Mesendoderm (in vitro differentiated cells): ENCODE results near the gene BARX1.
A peak's percentile ranks its signal among the peaks of the same experiment; 100 is the strongest.

Experiments used
- DNase-seq: peaks from one replicate; pipeline ENCODE4 v3.0.0; 2013
- H2AK5ac ChIP-seq: 2 replicates; pipeline ENCODE4 v1.6.1; 2013; ENCODE audit warnings: low read length, inconsistent platforms
- H2BK120ac ChIP-seq: 2 replicates; pipeline ENCODE4 v1.6.1; 2013; ENCODE audit warnings: low read depth, mild to moderate bottlenecking, low read length, moderate library complexity, mixed read lengths
- H2BK15ac ChIP-seq: replicated peaks from 2 replicates; pipeline ENCODE4 v1.6.1; 2013; ENCODE audit warnings: low read depth, mild to moderate bottlenecking, moderate library complexity
- H2BK5ac ChIP-seq: 2 replicates; pipeline ENCODE4 v1.6.1; 2013; ENCODE audit warnings: low read length, inconsistent platforms
- H3K18ac ChIP-seq: 2 replicates; pipeline ENCODE4 v1.6.1; 2013; ENCODE audit warnings: mild to moderate bottlenecking, low read length, mixed read lengths
- H3K23ac ChIP-seq: one replicate; pipeline ENCODE4 v1.6.1; 2013; ENCODE audit warnings: low read length
- H3K27ac ChIP-seq: 2 replicates; pipeline ENCODE4 v1.5.1; 2013; ENCODE audit warnings: low read depth, mild to moderate bottlenecking, inconsistent platforms, low read length, moderate library complexity
- H3K27me3 ChIP-seq: 2 replicates; pipeline ENCODE4 v1.6.1; 2013; ENCODE audit warnings: low read length, control low read depth, mild to moderate bottlenecking, inconsistent platforms; ENCODE audit not compliant: insufficient read depth, poor library complexity
- H3K36me3 ChIP-seq: 2 replicates; pipeline ENCODE4 v1.6.1; 2013; ENCODE audit warnings: low read length, inconsistent platforms; ENCODE audit not compliant: control insufficient read depth, insufficient read depth
- H3K4ac ChIP-seq: one replicate; pipeline ENCODE4 v1.6.1; 2013; ENCODE audit warnings: low read depth, mild to moderate bottlenecking, low read length, moderate library complexity
- H3K4me1 ChIP-seq: 2 replicates; pipeline ENCODE4 v1.6.1; 2013; ENCODE audit warnings: low read depth, low read length, inconsistent platforms; ENCODE audit not compliant: control insufficient read depth
- H3K4me2 ChIP-seq: 2 replicates; pipeline ENCODE4 v1.6.1; 2013; ENCODE audit warnings: low read length
- H3K4me3 ChIP-seq: 2 replicates; pipeline ENCODE4 v1.5.1; 2013; ENCODE audit warnings: mild to moderate bottlenecking, low read length
- H3K56ac ChIP-seq: one replicate; pipeline ENCODE4 v1.6.1; 2013; ENCODE audit warnings: low read length
- H3K79me1 ChIP-seq: 2 replicates; pipeline ENCODE4 v1.6.1; 2013; ENCODE audit warnings: low read length, inconsistent platforms
- H3K79me2 ChIP-seq: 2 replicates; pipeline ENCODE4 v1.6.1; 2013; ENCODE audit warnings: mild to moderate bottlenecking, low read length; ENCODE audit not compliant: control insufficient read depth, insufficient read depth
- H3K9ac ChIP-seq: 2 replicates; pipeline ENCODE4 v1.6.1; 2013; ENCODE audit warnings: low read length, inconsistent platforms
- H4K5ac ChIP-seq: one replicate; pipeline ENCODE4 v1.6.1; 2013; ENCODE audit warnings: low read length
- H4K8ac ChIP-seq: one replicate; pipeline ENCODE4 v1.6.1; 2013; ENCODE audit warnings: low read depth, mild to moderate bottlenecking, control low read depth, low read length, moderate library complexity
- WGBS: extraction: QIAGEN DNeasy Blood & Tissue Kit; methylation state at CpG from one replicate; pipeline ENCODE4 v1.1.7; 2013; ENCODE audit warnings: low lambda C conversion rate, missing lambda C conversion rate; ENCODE audit not compliant: insufficient coverage; ENCODE audit errors: extremely low coverage; 5-methylcytosine and 5-hydroxymethylcytosine counted together

The BARX1 gene

DNA sequence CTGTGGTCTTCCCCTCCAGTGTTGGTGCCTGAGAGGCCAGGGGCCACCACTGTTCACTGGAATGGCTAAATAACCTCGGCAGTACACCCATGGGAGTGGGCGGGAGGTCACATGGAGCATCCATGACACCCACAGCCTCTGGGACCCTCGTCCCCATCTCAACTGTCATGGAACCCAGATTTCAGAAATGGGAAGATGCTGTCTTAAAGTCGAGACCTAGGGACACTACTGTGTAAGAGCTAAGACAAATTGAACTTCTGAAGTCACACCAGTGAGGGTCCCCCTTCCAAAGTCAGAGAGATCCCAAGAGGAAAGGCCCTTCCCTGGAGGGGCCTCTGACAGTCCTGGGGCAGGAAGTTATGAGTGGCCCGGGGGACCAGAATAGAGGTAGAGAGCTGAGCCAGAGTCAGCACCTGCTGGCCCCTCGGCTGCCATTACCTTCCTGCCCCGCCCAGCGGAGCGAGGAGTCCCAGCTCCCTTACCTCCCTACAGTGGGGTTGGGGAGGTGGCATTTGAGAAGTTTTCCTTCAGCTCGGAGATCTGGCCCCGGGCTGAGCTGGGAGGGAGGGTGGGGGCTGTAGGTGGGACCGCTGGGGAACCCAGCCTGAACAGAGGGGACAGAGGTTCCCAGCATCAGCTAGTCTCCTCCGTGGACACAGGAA lies 7.6 kb downstream of the BARX1 start:
- no peak overlapping the region for H2BK15ac ChIP-seq
- H3K4me3 ChIP-seq: no peak overlapping the region
- no peak overlapping the region for H4K5ac ChIP-seq
- H3K23ac ChIP-seq: no peak overlapping the region
- H3K36me3 ChIP-seq: no peaks in the 10 kb centered on the region
- H3K27ac ChIP-seq: no peak overlapping the region
- no peak overlapping the region for H2AK5ac ChIP-seq
- DNase-seq: no peak
- no peak overlapping the region for H3K4ac ChIP-seq
- no peak overlapping the region for H4K8ac ChIP-seq
- no peak overlapping the region for H2BK120ac ChIP-seq
- H3K4me1 ChIP-seq: peaks cover 17% of the 10 kb centered on the region
- WGBS: no CpG with 5 or more reads among the region's 13 CpGs
- no peak overlapping the region for H3K18ac ChIP-seq
- no peak overlapping the region for H2BK5ac ChIP-seq
- H3K9ac ChIP-seq: no peak overlapping the region
- no peak overlapping the region for H3K4me2 ChIP-seq
- no peaks in the 10 kb centered on the region for H3K79me1 ChIP-seq
- H3K79me2 ChIP-seq: no peaks in the 10 kb centered on the region
- H3K56ac ChIP-seq: no peak overlapping the region
- H3K27me3 ChIP-seq: peaks cover 43% of the 10 kb centered on the region

DNA sequence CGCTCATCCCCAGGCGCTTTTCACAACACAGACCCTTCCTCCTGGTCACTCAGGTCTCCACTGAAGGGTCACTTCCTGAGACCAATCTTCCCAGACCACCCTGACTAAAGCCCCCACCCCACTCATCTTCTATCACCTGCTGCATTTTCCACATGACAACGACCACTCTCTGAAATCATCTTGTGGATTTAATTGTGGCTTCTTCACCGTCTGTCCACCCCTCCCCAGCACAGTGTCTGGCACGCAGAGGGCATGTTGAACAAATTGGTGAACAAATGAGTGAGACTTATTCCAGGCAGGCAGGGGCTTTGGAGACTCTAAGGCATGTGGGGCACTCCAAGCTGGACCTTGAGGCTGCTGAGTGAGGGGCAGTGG lies 8.8 kb downstream of the BARX1 start:
- Histone ChIP-seq H3K23ac (no peak overlapping the region), H3K18ac (no peak overlapping the region), H2BK5ac (no peak overlapping the region), H3K4me1 (peaks cover 17% of the 10 kb centered on the region), H3K36me3 (no peaks in the 10 kb centered on the region), H3K4ac (no peak overlapping the region), H3K27me3 (peaks cover 37% of the 10 kb centered on the region), H4K8ac (no peak overlapping the region), H3K27ac (no peak overlapping the region), H3K56ac (peak overlapping the region; percentile 19), H3K4me3 (no peak overlapping the region), H3K4me2 (peak overlapping the region; percentile 17), H3K79me2 (no peaks in the 10 kb centered on the region), H2BK120ac (no peak overlapping the region), H3K79me1 (no peaks in the 10 kb centered on the region), H2BK15ac (no peak overlapping the region), H4K5ac (no peak overlapping the region), H3K9ac (no peak overlapping the region), H2AK5ac (no peak overlapping the region)
- DNase-seq: no peak
- no CpG with 5 or more reads among the region's 5 CpGs for WGBS

DNA sequence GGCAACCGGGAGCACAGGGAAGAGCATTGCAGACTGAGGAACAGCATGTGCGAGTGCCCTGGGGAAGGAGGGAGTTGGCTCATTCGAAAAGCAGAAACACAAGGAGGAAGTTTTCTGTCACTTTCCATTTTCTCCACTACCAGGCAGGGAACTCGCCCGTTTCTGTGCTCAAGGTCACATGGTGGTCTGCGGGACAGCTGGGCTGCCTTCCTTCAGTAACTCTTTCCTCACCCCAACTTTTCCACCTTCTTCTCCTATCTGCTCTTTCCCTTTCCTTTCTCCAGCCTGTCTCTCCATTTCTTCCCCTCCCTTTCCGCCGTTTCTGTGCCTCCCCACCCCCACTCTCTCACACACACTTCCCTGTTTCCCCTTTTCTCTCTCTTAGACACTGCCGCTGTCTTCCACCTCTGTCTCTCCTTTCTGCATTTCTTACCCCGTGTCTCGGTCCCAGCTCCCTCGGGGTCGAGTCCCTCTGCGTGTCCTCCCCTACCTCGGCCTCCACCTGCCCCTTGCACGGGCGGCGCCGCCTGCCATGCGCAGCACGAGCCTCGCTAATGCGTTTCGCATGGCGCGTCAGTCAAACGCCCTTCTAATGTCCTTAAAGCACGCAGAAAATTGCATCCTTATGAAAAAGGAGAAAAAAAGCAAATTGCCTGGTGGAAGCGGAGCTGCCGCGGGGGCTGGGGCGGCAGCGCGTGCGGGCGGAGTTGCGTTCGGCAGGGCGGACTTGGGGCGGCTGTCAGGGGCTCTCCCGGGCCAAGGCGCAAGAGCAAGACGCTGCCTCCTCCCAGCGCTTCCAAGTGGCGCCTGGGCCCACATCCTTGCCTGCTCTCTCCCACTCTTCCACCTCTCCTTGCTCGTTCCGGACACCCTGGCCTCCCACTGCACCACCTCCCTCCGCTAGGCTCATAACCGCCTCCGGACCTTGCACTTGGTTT lies 9.5 kb downstream of the BARX1 start:
- Histone ChIP-seq H3K4ac (no peak overlapping the region), H3K4me3 (no peak overlapping the region)

DNA sequence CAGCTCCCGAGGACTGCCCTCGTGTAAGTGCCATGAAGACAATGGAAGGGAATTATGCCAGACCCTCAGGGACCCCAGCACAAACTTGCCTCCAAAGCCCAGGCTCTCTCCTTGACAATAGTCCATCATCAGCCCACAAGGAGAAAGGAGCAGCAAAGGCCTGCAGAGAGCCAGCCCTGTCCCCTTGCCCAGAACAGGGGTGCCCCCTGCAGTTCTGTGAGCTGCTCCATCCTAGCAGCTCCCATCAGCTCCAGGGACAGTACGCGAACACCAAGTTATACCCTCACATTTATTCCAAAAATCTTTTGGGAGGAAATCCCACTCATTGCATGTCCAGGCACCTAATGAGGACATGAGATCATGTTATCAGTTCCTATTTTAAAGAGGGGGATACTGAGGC lies 11.1 kb downstream of the BARX1 start:
- Histone ChIP-seq H2BK120ac (no peak overlapping the region), H2AK5ac (no peak overlapping the region), H3K4ac (no peak overlapping the region), H3K79me2 (no peaks in the 10 kb centered on the region), H2BK15ac (no peak overlapping the region), H4K5ac (no peak overlapping the region), H3K27me3 (peaks cover 36% of the 10 kb centered on the region), H3K9ac (no peak overlapping the region), H3K4me1 (peaks cover 8% of the 10 kb centered on the region), H3K27ac (no peak overlapping the region), H3K18ac (no peak overlapping the region), H3K79me1 (no peaks in the 10 kb centered on the region), H3K36me3 (no peaks in the 10 kb centered on the region), H3K4me3 (no peak overlapping the region), H2BK5ac (no peak overlapping the region), H4K8ac (no peak overlapping the region), H3K23ac (no peak overlapping the region), H3K4me2 (no peak overlapping the region), H3K56ac (no peak overlapping the region)
- WGBS: no CpG with 5 or more reads among the region's 4 CpGs
- DNase-seq: no peak

More for the DNA sequence above, 9.5 kb downstream of the BARX1 start:
- WGBS: no CpG with 5 or more reads among the region's 50 CpGs
- Histone ChIP-seq H4K5ac (no peak overlapping the region), H3K23ac (peak overlapping the region; percentile 73), H3K27me3 (peaks cover 37% of the 10 kb centered on the region), H3K56ac (peak overlapping the region; percentile 19), H3K4me1 (peaks cover 15% of the 10 kb centered on the region), H3K4me2 (peak overlapping the region; percentile 17), H3K9ac (no peak overlapping the region), H2BK5ac (no peak overlapping the region), H2BK15ac (no peak overlapping the region), H3K79me1 (no peaks in the 10 kb centered on the region), H3K79me2 (no peaks in the 10 kb centered on the region), H4K8ac (no peak overlapping the region), H2AK5ac (no peak overlapping the region), H3K36me3 (no peaks in the 10 kb centered on the region), H3K18ac (no peak overlapping the region), H3K27ac (no peak overlapping the region), H2BK120ac (no peak overlapping the region)
- no peak for DNase-seq

DNA sequence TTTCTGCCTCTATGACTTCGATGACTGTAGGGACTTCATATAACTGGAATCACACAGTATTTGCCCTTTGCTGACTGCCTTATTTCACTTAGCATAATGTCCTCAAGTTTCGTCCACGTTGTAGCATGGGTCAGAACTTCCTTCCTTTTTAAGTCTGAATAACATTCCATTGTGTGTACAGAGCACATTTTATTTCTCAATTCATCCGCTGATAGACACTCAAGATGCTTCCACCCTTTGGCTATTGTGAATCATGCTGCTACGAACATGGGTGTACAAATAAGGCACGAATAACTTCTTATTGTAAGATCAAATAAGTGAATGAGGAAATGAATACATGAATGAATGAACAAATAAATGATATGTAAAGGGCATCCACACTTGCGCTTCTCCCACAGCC lies 13.0 kb downstream of the BARX1 start:
- Histone ChIP-seq H3K56ac (no peak overlapping the region), H2AK5ac (no peak overlapping the region), H3K23ac (no peak overlapping the region), H3K18ac (no peak overlapping the region), H3K79me1 (no peaks in the 10 kb centered on the region), H2BK120ac (no peak overlapping the region), H2BK5ac (no peak overlapping the region), H3K4me3 (no peak overlapping the region), H4K5ac (no peak overlapping the region), H2BK15ac (no peak overlapping the region), H3K36me3 (no peaks in the 10 kb centered on the region), H3K4ac (no peak overlapping the region), H4K8ac (no peak overlapping the region), H3K4me2 (no peak overlapping the region), H3K27ac (no peak overlapping the region), H3K4me1 (peaks cover 4% of the 10 kb centered on the region), H3K79me2 (no peaks in the 10 kb centered on the region), H3K9ac (no peak overlapping the region), H3K27me3 (peaks cover 25% of the 10 kb centered on the region)
- DNase-seq: no peak
- no CpG with 5 or more reads among the region's 7 CpGs for WGBS
